ENCODE measurements around the gene THBS3.
A peak's percentile ranks its signal among the peaks of the same experiment; 100 is the strongest.
"Not testable (repeated sequence)": the region's sequence is repeated elsewhere in the genome, so short reads cannot be mapped to it uniquely, and the experiment has no call there.

THBS3 gene

GRCh38 chr1:155195201-155196102 is 12.2 kb downstream of the THBS3 start:
- Histone ChIP-seq H3K27ac (ENCODE audit: low read depth, low read length, severe bottlenecking) (peak overlapping the region; percentile 95), H3K4me3 (ENCODE audit: extremely low read depth, insufficient read depth, low read length, poor library complexity, severe bottlenecking) (peak overlapping the region; percentile 51), H3K9me3 (ENCODE audit: control insufficient read depth, low read length) (no peaks in the 10 kb centered on the region), H3K4me1 (ENCODE audit: control insufficient read depth, insufficient read depth, low read length, poor library complexity, severe bottlenecking) (peaks cover 22% of the 10 kb centered on the region), H3K36me3 (ENCODE audit: control insufficient read depth, insufficient read depth, low read length) (peaks cover 36% of the 10 kb centered on the region)
- WGBS, 2 experiments (ENCODE audit: insufficient coverage in 2 of 2): 10 to 12% methylated on average over 10 to 15 of the region's 27 CpGs

GRCh38 chr1:155193991-155194240 is 13.8 kb downstream of the THBS3 start:
- H3K4me1 ChIP-seq (ENCODE audit: control insufficient read depth, insufficient read depth, low read length, poor library complexity, severe bottlenecking): peaks cover 22% of the 10 kb centered on the region
- WGBS, 2 experiments (ENCODE audit: insufficient coverage in 2 of 2): 1 to 5% methylated on average over 8 to 16 of the region's 16 CpGs
- H3K27ac ChIP-seq (ENCODE audit: low read depth, low read length, severe bottlenecking): peak overlapping the region; percentile 95
- not testable (repeated sequence) for H3K9me3 ChIP-seq (ENCODE audit: control insufficient read depth, low read length)
- peaks cover 27% of the 10 kb centered on the region for H3K36me3 ChIP-seq (ENCODE audit: control insufficient read depth, insufficient read depth, low read length)
- peak overlapping the region; percentile 51 for H3K4me3 ChIP-seq (ENCODE audit: extremely low read depth, insufficient read depth, low read length, poor library complexity, severe bottlenecking)

- WGBS, 2 experiments (ENCODE audit: insufficient coverage in 2 of 2): 0 to 1% methylated on average over 23 to 29 of the region's 38 CpGs
- Histone ChIP-seq H3K9me3 (ENCODE audit: control insufficient read depth, low read length) (no peaks in the 10 kb centered on the region), H3K4me1 (ENCODE audit: control insufficient read depth, insufficient read depth, low read length, poor library complexity, severe bottlenecking) (peaks cover 22% of the 10 kb centered on the region), H3K4me3 (ENCODE audit: extremely low read depth, insufficient read depth, low read length, poor library complexity, severe bottlenecking) (peak overlapping the region; percentile 51), H3K36me3 (ENCODE audit: control insufficient read depth, insufficient read depth, low read length) (peaks cover 23% of the 10 kb centered on the region), H3K27ac (ENCODE audit: low read depth, low read length, severe bottlenecking) (peak overlapping the region; percentile 95)
Observed at GRCh38 chr1:155193275-155193990, 14.3 kb downstream of the THBS3 start.

DNA sequence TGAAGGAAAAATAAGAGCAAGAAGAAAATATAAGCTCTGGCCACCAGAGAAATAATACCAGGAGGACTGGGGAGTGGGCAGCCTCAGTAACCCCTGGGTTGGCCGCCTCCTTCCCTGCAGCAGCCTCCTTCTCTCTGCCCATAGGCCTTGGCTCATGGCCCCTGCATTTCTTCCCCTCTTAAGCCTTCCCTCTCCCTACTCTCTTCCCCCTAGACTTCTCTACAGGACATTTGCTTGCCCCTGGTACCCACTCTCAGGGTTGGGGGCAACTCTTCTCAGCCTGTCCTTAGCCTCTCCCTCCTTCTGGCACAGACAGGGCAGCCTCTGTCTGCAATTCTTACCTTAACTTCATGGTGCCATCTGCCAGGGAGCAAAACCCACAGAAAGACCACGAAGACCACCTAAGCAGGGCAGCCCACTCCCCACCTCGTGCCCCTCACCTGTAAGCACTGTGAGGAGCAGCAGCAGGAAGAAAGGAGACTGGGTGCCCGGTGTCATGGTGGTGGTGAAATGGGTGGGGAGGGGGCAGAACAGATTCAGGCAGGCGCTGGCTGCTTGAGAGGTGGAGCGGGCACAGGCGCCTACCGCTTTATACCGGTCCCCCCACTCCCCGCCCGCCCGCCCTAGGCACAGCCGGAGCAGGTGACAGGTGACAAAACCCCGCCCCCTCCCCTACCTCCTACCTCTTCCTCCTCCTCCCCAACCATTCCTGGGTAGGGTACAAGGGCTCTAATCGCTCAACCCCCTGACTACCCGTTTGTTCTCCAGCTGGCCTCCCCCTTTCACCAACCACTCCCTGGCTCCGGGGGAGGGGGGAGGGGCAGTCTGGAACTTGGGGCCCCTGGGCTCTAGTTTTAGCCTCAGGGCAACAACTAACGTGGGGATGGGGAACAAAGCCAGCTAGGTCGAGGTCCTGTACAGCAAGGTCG is 15.1 kb downstream of the THBS3 start:
- peak overlapping the region; percentile 51 for H3K4me3 ChIP-seq (ENCODE audit: extremely low read depth, insufficient read depth, low read length, poor library complexity, severe bottlenecking)
- H3K9me3 ChIP-seq (ENCODE audit: control insufficient read depth, low read length): no peaks in the 10 kb centered on the region
- peaks cover 15% of the 10 kb centered on the region for H3K36me3 ChIP-seq (ENCODE audit: control insufficient read depth, insufficient read depth, low read length)
- H3K27ac ChIP-seq (ENCODE audit: low read depth, low read length, severe bottlenecking): peak overlapping the region; percentile 95
- WGBS, 2 experiments (ENCODE audit: insufficient coverage in 2 of 2): 43 to 100% methylated on average over 1 to 3 of the region's 20 CpGs
- H3K4me1 ChIP-seq (ENCODE audit: control insufficient read depth, insufficient read depth, low read length, poor library complexity, severe bottlenecking): peaks cover 22% of the 10 kb centered on the region

GRCh38 chr1:155191904-155192303 is 15.8 kb downstream of the THBS3 start:
- no peak overlapping the region for H3K4me3 ChIP-seq (ENCODE audit: extremely low read depth, insufficient read depth, low read length, poor library complexity, severe bottlenecking)
- H3K36me3 ChIP-seq (ENCODE audit: control insufficient read depth, insufficient read depth, low read length): peaks cover 8% of the 10 kb centered on the region
- 93 to 95% methylated on average over 16 of the region's 17 CpGs for WGBS, 2 experiments (ENCODE audit: insufficient coverage in 2 of 2)
- H3K27ac ChIP-seq (ENCODE audit: low read depth, low read length, severe bottlenecking): no peak overlapping the region
- H3K4me1 ChIP-seq (ENCODE audit: control insufficient read depth, insufficient read depth, low read length, poor library complexity, severe bottlenecking): peaks cover 22% of the 10 kb centered on the region
- H3K9me3 ChIP-seq (ENCODE audit: control insufficient read depth, low read length): no peaks in the 10 kb centered on the region

DNA sequence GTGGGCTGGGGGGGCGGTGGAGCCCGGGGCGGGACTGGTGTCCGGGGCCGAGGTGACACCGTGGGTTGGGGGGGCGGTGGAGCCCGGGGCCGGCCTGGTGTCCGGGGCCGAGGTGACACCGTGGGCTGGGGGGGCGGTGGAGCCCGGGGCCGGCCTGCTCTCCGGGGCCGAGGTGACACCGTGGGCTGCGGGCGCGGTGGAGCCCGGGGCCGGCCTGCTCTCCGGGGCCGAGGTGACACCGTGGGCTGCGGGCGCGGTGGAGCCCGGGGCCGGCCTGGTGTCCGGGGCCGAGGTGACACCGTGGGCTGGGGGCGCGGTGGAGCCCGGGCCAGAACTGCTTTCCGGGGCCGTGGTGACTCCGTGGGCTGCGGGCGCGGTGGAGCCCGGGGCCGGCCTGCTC is 17.8 kb downstream of the THBS3 start:
- 97% methylated on average over 14 to 15 of the region's 45 CpGs for WGBS, 2 experiments (ENCODE audit: insufficient coverage in 2 of 2)
- not testable (repeated sequence) for H3K4me3 ChIP-seq (ENCODE audit: extremely low read depth, insufficient read depth, low read length, poor library complexity, severe bottlenecking); H3K36me3 ChIP-seq (ENCODE audit: control insufficient read depth, insufficient read depth, low read length); H3K27ac ChIP-seq (ENCODE audit: low read depth, low read length, severe bottlenecking); H3K9me3 ChIP-seq (ENCODE audit: control insufficient read depth, low read length); H3K4me1 ChIP-seq (ENCODE audit: control insufficient read depth, insufficient read depth, low read length, poor library complexity, severe bottlenecking)

GRCh38 chr1:155188268-155188667 is 19.4 kb downstream of the THBS3 start:
- H3K27ac ChIP-seq (ENCODE audit: low read depth, low read length, severe bottlenecking): no peak overlapping the region
- H3K4me1 ChIP-seq (ENCODE audit: control insufficient read depth, insufficient read depth, low read length, poor library complexity, severe bottlenecking): peaks cover 8% of the 10 kb centered on the region
- H3K36me3 ChIP-seq (ENCODE audit: control insufficient read depth, insufficient read depth, low read length): peaks cover 13% of the 10 kb centered on the region
- WGBS, 2 experiments (ENCODE audit: insufficient coverage in 2 of 2): 94 to 96% methylated on average over 5 to 6 of the region's 14 CpGs
- H3K9me3 ChIP-seq (ENCODE audit: control insufficient read depth, low read length): no peaks in the 10 kb centered on the region
- no peak overlapping the region for H3K4me3 ChIP-seq (ENCODE audit: extremely low read depth, insufficient read depth, low read length, poor library complexity, severe bottlenecking)

GRCh38 chr1:155187456-155187891 is 20.2 kb downstream of the THBS3 start:
- peaks cover 13% of the 10 kb centered on the region for H3K36me3 ChIP-seq (ENCODE audit: control insufficient read depth, insufficient read depth, low read length)
- peaks cover 1% of the 10 kb centered on the region for H3K4me1 ChIP-seq (ENCODE audit: control insufficient read depth, insufficient read depth, low read length, poor library complexity, severe bottlenecking)
- no peak overlapping the region for H3K4me3 ChIP-seq (ENCODE audit: extremely low read depth, insufficient read depth, low read length, poor library complexity, severe bottlenecking)
- no peak overlapping the region for H3K27ac ChIP-seq (ENCODE audit: low read depth, low read length, severe bottlenecking)
- WGBS, 2 experiments (ENCODE audit: insufficient coverage in 2 of 2): 91% methylated on average over 15 to 16 of the region's 16 CpGs
- no peaks in the 10 kb centered on the region for H3K9me3 ChIP-seq (ENCODE audit: control insufficient read depth, low read length)

- no peak overlapping the region for H3K27ac ChIP-seq (ENCODE audit: low read depth, low read length, severe bottlenecking)
- H3K4me1 ChIP-seq (ENCODE audit: control insufficient read depth, insufficient read depth, low read length, poor library complexity, severe bottlenecking): no peaks in the 10 kb centered on the region
- H3K4me3 ChIP-seq (ENCODE audit: extremely low read depth, insufficient read depth, low read length, poor library complexity, severe bottlenecking): no peak overlapping the region
- whole genome bisulfite sequencing, 2 experiments (ENCODE audit: insufficient coverage in 2 of 2): 91 to 93% methylated on average over 8 to 14 of the region's 14 CpGs
- no peaks in the 10 kb centered on the region for H3K9me3 ChIP-seq (ENCODE audit: control insufficient read depth, low read length)
- peaks cover 16% of the 10 kb centered on the region for H3K36me3 ChIP-seq (ENCODE audit: control insufficient read depth, insufficient read depth, low read length)
Observed at GRCh38 chr1:155186794-155187455, 20.8 kb downstream of the THBS3 start.
